Activated T-cell treated with anti-CD3 and anti-CD28 coated beads, Interleukin-2, amount 50 U/mL, for 48 hours (primary cell): ENCODE data around the gene ASAP3.

ENCODE experiments used
- DNase-seq, 2 experiments: peaks; one replicate each; pipeline ENCODE4 v3.0.0-alpha.2; 2020

The ASAP3 gene

GRCh38 chr1:23477359-23478144, 6.4 kb downstream of the ASAP3 start:
- DNase-seq, result no peak

GRCh38 chr1:23475641-23476040, 8.3 kb downstream of the ASAP3 start:
- no peak for DNase-seq

GRCh38 chr1:23475134-23475628, 8.8 kb downstream of the ASAP3 start:
- no peak for DNase-seq

- DNase-seq, result no peak
Measured at GRCh38 chr1:23473037-23473800, 10.8 kb downstream of the ASAP3 start.

GRCh38 chr1:23472351-23473036, 11.5 kb downstream of the ASAP3 start:
- no peak for DNase-seq

- DNase-seq, result no peak
Measured at GRCh38 chr1:23471473-23472075, 12.4 kb downstream of the ASAP3 start.

- no peak for DNase-seq
Measured at GRCh38 chr1:23470282-23471070, 13.5 kb downstream of the ASAP3 start.

GRCh38 chr1:23469372-23469982, 14.5 kb downstream of the ASAP3 start:
- DNase-seq, result no peak

GRCh38 chr1:23466423-23466989, 17.5 kb downstream of the ASAP3 start:
- DNase-seq, result no peak

- DNase-seq, result no peak
Measured at GRCh38 chr1:23463286-23463685, 20.7 kb downstream of the ASAP3 start.

GRCh38 chr1:23462766-23463165, 21.2 kb downstream of the ASAP3 start:
- DNase-seq, result no peak

- no peak for DNase-seq
Measured at GRCh38 chr1:23461050-23461449, 22.9 kb downstream of the ASAP3 start.

- DNase-seq, result no peak
Measured at GRCh38 chr1:23460519-23460918, 23.5 kb downstream of the ASAP3 start.

GRCh38 chr1:23459338-23459757, 24.6 kb downstream of the ASAP3 start:
- no peak for DNase-seq

- no peak for DNase-seq
Measured at GRCh38 chr1:23456226-23456625, 27.8 kb downstream of the ASAP3 start.

GRCh38 chr1:23453455-23454000, 30.5 kb downstream of the ASAP3 start:
- DNase-seq, result no peak

GRCh38 chr1:23452011-23452411, 32.0 kb downstream of the ASAP3 start:
- DNase-seq, result peak in 1 of 2 experiments; percentile 23

- DNase-seq, result no peak
Measured at GRCh38 chr1:23451441-23451840, 32.5 kb downstream of the ASAP3 start.

- DNase-seq, result no peak
Measured at GRCh38 chr1:23450894-23451293, 33.1 kb downstream of the ASAP3 start.

- no peak for DNase-seq
Measured at GRCh38 chr1:23449958-23450357, 34.0 kb downstream of the ASAP3 start.

- no peak for DNase-seq
Measured at GRCh38 chr1:23449306-23449705, 34.7 kb downstream of the ASAP3 start.
